Dermis blood vessel endothelial cell (primary cell): ENCODE measurements around the gene CCNQ. TPM values are rescaled to one million over a fixed set of nuclear protein-coding genes. Genes with fewer than 3 reads are reported as not detected.

ENCODE experiments used
- DNase-seq: peaks from one replicate; pipeline ENCODE4 v3.0.0; 2010
- total RNA-seq: library from RNA; depleted of rRNA; stranded (reverse); fragments of >200 nt; gene quantifications from 2 replicates; pipeline ENCODE4 v1.2.3, GENCODE V29; 2014

Gene CCNQ
- total RNA-seq, 1 donor from 2014 or later, result 42.4 TPM

DNA sequence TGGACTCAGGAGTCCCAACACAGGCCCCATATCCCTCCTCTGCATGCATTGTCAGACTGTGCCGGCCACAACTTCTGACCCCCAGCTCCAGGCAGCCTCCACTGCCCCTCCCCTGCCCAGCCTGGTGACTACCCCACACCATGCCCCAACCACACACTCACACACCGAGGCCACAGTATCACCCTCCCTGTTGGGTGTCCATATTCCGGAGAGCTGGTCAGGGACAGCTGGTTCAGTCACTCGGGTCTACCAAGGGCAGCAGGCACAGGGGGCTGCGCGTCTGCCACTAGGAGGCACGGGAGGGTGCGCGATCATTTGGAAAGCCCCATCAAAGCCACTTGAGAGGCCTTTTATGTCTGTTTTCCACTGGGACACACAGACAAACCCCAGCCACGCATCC lies 26.3 kb downstream of the CCNQ start:
- no peak for DNase-seq

DNA sequence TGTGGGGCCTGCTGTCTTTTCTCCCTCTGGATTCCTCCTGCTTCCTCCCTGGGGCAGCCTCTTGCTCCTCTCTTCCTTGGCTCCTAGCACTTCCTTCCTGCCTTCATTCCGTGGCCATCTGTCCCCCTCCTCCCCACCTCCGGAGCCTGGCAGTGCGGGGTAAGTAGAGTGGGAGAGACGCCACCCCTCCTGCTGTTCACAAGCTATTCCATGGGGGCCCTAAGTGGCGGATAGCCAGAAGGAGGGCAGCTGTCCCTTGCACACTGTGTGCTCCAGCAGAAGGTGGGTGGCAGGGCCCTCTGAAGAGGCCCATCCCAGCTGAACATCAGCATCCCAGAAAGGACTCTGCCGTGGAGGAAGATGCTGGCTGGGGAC lies 27.4 kb downstream of the CCNQ start:
- no peak for DNase-seq

DNA sequence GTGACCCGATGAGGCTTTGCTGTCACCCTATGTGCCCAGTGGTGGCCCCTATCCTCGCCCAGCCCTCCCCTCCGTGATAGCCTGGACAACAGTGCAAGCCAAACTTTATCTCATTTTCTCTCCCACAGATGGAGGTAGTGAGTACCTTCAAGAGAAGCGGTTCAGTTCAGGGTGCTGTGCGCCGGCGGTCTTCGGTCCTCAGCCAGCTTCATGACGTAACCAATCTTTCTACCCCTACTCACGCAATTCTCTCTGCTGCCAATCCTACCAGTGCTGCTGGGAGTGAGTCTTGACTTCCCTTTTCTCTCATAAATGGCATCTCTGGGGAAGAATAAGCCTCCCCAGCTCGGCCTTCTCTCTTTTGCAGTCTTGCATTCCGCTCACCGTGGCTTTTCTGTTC lies 29.5 kb downstream of the CCNQ start:
- no peak for DNase-seq

DNA sequence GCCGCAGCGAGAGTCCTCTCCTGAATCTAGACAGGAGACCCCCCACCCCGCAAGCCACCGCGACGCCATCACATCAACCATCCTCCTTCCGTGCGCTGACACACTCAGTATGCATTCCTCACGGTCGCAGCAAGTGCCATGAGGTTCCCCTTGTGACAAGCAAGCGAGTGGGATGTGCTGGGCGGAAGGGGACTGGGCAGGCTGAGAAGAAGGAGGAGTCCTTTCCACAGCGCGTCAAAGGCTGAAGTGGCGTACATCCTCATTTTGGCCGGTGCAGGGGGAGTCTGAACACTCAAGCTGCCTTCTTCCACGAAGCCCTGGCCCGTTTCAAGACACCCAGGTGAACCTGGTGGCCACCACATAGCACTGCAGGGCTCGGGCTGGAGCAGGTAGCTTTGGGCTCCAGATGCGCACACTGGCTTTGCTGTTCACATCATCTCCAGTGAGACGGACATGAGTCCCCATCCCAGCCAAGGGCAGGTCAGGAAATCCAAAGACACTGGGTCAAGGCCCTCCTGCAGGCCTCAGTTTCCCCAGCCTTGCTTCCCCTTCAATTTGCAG lies 30.4 kb downstream of the CCNQ start:
- no peak for DNase-seq

DNA sequence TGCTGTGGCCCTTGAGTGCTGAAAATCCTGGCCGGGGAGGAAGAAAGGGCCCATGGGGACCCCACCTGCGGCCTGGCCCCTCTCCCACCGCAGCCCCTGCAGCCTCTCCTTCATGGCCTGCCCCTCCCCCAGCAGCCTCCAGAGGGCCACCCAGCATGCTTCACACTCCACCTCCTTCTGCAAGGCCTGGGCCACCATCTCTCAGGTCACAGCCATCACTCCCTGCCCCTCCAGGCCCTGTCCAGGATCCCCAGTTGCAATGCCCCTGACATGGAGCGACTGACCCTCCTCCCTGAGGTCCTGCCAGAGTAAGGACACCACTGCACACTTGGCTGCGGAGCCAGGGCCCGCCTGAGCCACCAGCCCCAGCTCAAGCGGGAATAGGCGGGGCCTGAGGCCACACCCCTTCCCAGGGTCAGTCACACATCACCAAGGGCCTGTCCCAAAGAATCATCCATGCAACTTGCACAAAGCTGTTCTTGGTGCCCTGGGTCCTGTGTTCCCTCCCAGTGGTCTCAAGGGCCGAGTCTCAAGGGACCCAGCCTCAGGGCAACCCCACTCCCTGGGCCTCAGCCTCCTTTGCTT lies 32.9 kb downstream of the CCNQ start:
- no peak for DNase-seq

DNA sequence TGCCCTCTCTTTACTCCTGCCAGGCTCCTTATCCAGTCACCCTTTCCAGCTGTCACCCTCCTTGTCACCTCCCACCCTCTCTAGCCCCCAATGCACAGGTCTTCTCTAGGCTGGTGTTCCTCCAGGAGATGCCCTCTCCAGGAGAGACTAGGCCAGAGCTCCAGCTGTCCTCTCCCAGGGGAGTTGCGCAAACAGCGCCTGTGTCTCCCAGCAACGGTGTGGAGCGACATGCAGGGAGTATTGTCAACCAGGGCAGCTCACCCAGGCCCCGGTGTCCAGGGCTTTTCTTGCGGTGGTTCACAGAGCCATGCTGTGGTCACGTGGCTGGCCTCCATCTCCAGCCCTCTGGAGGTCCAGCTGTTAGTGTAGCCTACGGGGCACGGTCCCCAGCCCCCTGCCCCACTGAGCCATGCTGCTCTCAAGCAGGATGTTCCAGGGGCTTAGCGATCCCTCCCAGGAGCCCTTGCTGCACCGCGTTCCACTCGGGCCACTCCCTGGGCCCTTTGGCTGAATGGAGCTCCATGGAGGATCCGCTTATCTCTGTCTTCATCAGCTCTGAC lies 34.8 kb downstream of the CCNQ start:
- DNase-seq, result no peak

DNA sequence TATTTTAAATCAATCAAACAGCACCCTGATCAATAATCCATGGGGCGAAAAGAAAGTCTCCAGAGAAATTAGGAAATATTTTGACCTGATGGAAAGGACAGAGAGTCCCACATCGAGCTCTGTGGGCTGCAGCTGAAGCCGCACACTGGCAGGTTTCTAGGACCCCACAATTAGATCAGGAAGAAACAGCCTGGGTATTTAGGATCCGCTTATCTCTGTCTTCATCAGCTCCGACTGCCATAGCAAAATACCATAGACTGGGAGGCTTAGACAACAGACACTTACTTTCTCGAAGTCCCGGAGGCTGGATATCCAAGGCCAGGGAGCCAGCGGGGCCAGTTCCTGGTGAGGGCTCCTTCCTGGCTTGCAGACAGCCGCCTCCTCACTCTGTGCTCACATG lies 36.4 kb downstream of the CCNQ start:
- DNase-seq, result no peak

DNA sequence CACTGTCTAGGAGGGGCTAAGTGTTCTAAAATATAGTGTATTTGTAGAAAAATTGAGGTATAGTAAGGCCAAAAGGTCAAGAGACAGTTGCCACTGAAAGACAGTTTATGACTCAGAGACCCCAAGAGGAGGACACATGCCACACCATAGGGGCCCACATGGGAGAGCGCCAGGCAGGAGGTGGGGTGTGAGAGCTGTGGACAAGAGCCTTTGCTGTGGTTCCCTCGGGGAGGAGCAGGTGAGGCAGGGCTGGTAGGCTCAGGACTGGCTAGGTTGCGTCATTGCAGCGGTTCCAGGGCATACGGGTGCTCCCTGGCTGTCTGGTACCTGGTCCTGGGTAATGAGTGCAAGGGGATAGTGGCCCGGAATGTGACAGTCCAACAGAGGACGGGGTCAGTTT lies 37.6 kb downstream of the CCNQ start:
- no peak for DNase-seq

DNA sequence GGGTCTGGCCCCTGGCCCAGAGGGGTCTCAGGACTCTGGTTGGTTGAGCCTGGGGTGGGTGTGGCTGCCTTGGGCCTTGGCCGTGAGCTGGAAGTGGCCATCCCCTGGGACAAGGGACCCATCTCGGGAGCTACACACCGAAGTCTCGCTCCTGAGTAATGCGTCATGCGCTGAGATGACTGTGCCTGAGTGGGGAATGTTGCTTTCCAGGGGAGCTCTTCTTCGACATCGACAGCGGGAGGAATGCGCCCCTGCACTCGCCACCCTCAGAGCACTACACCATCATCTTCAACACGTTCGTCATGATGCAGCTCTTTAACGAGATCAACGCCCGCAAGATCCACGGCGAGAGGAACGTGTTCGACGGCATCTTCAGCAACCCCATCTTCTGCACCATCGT lies 38.5 kb downstream of the CCNQ start:
- DNase-seq, result no peak

DNA sequence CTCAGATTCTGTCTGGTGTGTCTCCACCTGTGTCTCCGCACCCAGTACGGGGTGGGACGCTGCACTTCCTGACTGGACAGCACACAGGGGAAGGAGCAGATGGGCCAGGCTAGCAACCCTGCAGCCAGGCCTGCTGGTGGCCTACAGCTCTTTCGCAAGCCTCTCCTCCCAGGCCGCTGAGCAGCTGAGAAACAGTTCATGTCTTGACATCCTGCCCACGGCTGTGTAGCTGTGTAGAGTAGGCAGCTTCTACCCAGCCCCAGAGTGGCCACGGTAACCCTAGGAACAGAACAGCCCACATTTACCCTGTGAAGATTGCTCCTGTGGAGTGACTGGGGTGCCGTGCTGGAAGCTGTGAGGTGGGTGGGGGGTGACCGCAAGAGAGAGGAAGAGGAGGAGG lies 38.9 kb downstream of the CCNQ start:
- no peak for DNase-seq

DNA sequence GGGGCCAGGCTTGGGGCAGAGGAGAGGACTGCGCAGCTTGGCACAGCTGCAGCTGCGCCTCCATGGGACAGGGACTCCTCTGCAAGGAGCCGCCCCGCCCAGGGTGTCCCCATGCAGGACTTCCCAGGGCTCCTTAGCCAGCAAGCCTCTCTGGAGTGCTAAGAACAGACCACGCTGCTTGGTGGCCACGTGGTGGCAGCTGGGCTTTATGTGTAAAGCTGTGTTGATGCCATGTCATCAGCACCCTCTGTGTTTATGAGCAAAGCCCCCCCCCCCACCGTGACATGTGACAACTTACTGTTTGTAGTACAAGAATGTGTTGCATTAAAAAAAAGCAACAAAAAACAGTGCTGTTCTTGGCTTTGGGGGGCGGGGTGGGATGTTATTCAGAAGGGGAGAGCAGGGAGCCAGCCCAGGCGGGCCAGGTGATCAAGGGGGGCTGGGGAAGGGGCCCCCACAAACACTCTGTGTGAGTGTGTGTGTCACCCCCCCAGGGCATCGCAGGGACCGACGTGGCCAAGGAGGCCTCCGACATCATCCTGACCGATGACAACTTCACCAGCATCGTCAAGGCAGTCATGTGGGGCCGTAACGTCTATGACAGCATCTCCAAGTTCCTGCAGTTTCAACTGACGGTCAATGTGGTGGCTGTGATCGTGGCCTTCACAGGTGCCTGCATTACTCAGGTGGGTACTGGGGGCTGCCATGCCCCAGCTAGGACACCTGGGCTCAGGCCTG lies 41.2 kb downstream of the CCNQ start:
- DNase-seq, result no peak

DNA sequence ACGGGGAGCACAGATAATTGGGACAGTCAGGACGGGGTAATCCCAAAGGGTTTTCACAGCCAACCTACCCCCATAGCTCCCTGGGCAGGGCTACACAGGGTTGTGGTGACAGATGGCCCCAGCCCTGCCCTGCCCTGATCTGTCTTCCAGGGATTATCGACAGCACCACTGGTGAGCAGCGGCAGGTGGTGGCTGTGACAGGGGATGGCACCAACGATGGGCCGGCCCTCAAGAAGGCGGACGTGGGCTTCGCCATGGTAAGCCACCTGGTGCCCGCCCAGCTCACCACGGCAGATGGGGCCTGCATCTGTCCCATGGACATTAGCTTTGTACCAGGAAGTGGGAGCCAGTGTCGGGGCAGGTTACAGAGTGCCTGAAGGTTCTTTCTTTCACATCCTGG lies 42.2 kb downstream of the CCNQ start:
- no peak for DNase-seq

DNA sequence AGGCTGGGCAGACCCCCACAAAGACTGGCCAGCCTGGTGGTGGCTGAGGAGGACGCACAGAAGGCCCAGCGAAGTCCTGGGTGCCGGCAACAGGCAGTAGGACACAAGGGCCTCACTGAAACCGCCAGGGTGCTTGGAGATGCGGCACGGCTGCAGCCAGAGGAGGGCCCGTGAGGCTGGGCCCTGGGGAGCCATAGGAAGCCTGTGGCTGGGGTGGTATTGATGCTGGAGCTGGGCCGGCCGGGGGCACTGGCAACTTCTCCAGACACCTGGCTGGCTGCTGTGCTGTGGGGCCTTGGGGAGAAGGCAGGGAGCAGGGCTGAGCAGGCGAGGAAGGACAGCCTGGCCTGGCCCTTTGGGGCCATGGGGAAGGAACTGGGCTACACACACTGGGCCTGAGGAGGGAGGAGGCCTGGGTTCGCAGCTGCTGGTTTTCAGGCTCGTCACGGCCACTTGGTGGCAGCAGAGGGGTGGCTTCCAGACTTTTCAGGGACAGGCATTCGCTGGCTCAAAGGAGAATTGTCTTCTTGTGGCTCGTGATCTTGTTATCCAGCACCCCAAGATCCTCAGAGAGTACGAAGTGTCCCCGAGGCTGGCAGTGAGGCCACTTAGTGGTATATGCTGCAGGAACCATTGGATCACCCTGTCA lies 44.3 kb downstream of the CCNQ start:
- DNase-seq, result peak; percentile 65

DNA sequence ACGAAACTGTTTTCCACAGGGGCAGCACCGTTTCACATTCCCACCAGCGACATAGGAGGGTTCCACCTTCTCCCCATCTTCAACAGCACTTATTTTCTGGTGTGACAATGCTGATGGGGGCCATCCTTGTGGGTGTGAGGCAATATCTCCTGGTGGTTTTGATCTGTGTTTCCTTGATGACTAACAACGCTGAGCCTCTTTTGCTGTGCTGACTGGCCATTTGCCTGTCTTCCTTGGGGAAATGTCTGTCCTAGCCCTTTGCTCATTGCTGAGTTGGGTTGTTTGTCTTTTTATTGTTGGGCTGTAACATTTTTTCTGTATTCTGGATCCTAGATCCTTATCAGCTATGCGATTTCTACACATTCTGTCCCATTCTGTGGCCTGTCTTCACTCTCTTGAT lies 47.8 kb downstream of the CCNQ start:
- DNase-seq, result no peak

DNA sequence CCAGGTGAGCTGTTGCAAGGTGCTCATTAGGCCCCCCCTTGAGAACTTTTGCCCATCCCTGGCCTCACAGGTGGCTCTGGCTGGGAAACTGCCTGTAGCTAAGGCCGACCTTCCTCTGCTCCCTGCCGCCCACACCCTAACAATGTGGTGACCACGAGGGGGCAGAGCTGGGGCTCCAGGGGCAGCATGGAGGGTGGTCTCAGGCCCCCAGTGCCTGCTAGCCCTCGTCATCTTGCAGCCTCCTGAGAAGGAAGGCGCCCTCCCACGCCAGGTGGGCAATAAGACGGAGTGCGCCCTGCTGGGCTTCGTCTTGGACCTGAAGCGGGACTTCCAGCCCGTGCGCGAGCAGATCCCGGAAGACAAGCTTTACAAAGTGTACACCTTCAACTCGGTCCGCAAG lies 49.1 kb downstream of the CCNQ start:
- DNase-seq, result no peak

DNA sequence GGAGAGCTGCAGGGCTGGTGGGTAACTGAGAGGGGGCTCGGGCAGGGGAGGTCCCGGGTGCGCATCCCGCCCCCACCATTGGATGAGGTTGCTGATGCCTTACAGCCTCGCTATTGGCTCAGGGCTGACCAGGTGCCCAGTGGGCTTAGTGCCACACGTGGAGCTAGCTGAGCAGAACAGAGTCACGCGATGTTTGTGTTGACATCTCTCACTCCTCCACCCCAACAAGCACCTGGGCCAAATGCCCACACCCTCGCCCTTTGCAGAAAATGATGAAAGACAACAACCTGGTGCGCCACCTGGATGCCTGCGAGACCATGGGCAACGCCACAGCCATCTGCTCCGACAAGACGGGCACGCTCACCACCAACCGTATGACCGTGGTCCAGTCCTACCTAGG lies 49.7 kb downstream of the CCNQ start:
- no peak for DNase-seq

DNA sequence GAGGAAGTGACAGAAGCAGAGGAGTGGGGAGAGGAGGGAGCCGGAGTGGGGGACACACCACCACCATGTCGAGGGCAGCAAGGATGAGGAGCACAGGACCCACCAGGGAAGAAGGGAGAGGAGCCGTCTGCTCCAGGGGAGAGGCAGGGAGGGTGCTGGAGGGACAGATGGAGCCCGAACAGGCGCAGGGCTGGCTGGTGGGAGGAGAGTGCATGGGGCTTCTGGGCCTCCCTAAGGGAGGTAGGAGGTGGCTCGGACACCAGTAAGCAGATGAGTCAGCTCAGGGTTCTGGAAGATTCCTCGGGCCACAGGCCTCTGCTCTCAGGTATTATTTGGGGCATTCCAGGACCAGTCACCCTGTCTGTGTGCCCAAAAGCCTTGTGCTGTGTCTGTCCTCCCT lies 51.7 kb downstream of the CCNQ start:
- DNase-seq, result no peak

DNA sequence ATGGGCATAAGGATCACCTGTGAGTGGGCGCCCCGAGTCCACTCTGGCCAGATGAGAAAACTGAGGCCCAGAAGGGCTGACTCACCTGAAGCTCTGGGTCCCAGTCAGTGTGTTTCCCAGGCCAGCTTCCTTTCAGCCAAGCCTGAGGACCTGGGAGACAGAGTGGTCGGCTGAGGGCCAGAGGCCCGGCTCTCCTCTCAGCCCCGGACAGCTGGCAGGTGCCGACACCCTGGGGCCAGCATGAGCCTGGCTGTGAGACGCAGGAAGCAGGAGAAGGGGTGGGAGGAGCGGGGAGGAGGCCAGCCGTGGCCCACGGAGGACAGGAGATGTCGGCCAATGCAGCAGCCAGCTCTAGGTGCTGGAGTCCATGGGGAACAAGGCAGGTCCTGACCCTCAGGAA lies 52.6 kb downstream of the CCNQ start:
- DNase-seq, result no peak

DNA sequence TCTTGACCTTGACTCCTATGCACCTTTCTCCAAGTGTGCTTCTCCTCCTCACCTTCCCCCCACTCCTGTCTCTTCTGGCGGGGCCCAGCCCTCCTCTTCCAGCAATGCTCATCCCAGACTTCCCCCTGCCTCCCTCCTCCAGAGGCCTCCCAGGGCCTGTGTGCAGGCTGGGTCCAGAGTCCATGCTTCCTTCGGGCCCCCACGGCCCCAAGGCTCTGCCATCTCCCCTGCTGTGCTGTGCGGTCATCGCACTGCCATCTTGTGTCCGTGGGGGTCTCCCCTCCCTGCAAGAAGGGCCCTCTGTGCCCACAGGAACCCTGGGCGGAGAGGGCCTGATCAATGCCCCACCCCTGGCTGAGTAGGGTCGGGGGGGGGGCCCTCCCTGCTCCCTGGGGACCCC lies 54.2 kb downstream of the CCNQ start:
- DNase-seq, result no peak

DNA sequence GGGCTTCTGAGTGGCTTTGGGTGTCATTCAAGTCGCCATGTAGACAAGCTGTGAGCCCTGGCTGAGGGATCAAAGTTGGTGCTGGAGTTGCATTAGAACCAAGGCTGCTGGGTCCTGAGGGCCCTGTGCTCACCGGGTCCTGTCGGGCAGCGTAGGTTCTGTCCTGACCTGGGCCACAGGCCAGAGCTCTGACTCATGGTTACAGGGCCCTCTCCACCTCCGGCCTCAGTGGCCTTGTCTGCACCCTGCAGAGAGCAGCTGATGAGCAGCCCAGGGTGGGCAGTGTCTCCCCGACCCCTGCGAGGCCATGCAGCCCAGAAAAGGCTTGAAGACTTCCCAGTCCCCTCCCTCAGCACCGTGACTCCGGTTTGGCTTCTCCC lies 59.0 kb downstream of the CCNQ start:
- no peak for DNase-seq

DNA sequence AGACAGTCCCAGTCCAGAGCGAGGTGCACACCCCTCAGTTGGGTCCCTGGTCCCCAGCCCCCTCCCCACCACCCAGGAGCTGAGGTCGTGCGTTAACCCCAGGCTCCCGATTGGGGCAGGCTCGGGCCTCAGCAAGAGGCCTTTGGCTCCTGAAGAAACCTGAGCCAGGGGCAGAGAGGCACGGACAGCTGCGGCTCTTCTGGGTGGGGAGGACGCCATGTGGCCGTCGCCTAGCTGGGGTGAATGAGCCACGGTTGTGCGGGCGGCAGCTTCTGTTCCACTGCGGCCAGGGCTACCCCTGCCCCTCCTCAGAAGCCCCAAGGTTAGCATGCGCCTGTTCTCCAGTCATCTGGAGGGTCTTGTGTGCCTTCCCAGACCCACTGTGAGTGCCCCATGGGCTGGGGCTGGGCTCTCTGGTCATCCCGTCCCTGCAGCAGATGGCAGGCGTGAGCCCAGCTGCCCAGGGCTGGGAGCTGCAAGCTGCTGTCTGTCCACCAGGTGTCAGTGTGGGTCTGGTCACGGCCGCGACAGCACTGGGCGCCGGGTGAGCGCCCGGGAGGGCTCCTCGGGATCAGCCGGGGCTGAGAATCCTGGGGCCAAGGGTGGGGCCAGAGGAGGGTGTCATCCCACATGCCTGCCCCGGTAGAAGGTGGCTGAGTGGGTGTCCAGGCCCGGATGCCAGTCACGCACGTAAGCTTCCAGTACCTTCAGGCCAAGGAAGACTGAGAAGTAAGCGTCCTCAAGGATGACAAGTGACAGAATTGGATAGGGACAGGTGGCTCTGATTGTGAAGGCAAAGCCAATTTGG lies 59.6 kb downstream of the CCNQ start:
- DNase-seq, result peak; percentile 78

DNA sequence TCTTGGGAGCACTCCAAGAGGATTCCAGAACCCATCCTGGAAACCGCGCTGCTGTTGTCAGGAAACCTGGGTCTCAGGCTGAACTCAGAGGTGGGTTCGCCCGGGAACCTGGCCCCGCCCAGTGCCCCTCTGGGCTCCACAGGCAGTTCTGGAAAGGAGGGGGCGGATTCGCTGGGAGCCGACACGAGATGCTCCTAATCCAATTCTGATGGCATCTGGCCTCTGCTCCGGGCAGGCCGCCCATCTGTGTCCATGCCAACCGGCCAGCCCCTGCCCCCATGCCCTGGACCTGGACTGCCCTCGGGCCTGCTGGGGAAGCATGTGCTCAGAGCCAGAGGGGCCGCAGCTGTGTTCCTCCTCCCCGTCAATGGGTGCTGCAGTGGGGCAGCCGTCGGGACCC lies 60.5 kb downstream of the CCNQ start:
- DNase-seq, result no peak
